Measurements from ENCODE around the gene CD248.

DNA sequence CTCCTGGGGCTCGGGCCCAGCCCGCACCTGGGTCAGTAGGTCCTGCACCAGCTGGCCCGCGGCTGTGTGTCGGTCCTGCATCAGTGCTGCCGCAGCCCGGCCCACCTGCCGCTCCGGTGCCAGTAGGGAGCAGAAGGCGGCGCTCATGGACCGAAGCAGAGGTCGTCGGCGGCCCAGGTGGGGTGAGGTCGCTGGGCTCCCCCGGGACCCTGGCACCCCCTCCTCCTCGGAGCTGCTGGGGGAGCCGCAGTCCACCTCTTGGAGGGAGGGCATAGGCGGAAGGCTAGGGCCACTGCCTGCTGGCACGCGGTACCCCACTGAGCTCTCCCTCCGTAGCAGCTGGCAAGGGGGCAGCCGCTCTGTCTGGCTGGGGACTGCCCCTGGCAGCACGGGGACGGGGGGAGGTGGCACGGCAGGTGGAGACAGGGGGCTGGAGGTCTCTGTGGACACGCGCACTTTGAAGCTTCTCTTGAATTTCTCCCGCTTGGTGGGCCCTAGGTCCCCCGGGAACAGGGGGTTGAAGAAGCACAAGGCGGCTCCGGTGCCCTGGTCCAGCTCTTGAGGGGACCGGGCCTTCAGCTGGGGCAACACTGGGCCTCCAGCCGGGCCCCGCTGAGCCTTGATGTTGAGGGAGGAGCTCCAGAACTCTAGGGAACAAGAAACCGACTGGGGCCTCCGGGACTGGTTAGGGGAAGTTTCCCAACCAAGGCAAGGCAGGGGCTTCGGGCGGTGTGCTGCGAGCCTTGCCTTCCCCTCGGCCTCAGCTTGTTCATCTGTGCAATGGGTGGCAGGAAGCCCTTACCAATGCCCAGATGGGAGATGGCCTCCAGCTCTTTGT lies 18.0 kb upstream of the CD248 start:
- TF ChIP-seq POLR2AphosphoS5 (IDR thresholded peaks at IDR 0.05) (no peak), CTCF (IDR thresholded peaks at IDR 0.05) (no peak)
